MM.1S (cell line): ENCODE data around the gene DKKL1.

Experiments
- DNase-seq: peaks from one replicate; pipeline ENCODE4 v3.0.0-alpha.2; 2015
- H2AFZ ChIP-seq: fragments of 300-600 bp; sonication (generic); 2 replicates; pipeline ENCODE4 v1.6.0; 2016; ENCODE audit warnings: antibody characterized with exemption, low read length
- H3F3A ChIP-seq: fragments of 300-600 bp; sonication (generic); 2 replicates; pipeline ENCODE4 v1.6.1; 2016; ENCODE audit warnings: mild to moderate bottlenecking, antibody characterized with exemption, low read length, moderate library complexity, mixed read lengths; ENCODE audit not compliant: insufficient read depth
- H3K27ac ChIP-seq: fragments of 300-600 bp; sonication (generic); 2 replicates; pipeline ENCODE4 v1.5.1; 2016; ENCODE audit warnings: mild to moderate bottlenecking, low read length
- H3K27me3 ChIP-seq: fragments of 300-600 bp; sonication (generic); replicated peaks from 2 replicates; pipeline ENCODE4 v1.6.0; 2016; ENCODE audit warnings: low read length; ENCODE audit not compliant: insufficient read depth
- H3K36me3 ChIP-seq: fragments of 300-600 bp; sonication (generic); replicated peaks from 2 replicates; pipeline ENCODE4 v1.6.1; 2016; ENCODE audit warnings: mild to moderate bottlenecking, low read length, mixed read lengths; ENCODE audit not compliant: insufficient read depth
- H3K4me1 ChIP-seq: fragments of 300-600 bp; sonication (generic); 2 replicates; pipeline ENCODE4 v1.6.1; 2016; ENCODE audit warnings: low read length, mixed read lengths
- H3K4me2 ChIP-seq: fragments of 300-600 bp; sonication (generic); 2 replicates; pipeline ENCODE4 v1.6.0; 2016; ENCODE audit warnings: low read depth, low read length
- H3K4me3 ChIP-seq: fragments of 300-600 bp; sonication (generic); 2 replicates; pipeline ENCODE4 v1.5.1; 2016; ENCODE audit warnings: low read length, mixed read lengths
- H3K79me2 ChIP-seq: fragments of 300-600 bp; sonication (generic); 2 replicates; pipeline ENCODE4 v1.6.1; 2016; ENCODE audit warnings: mixed run types, low read length, mixed read lengths
- H3K9ac ChIP-seq: fragments of 300-600 bp; sonication (generic); 2 replicates; pipeline ENCODE4 v1.6.1; 2016; ENCODE audit warnings: low read length, mixed read lengths
- H3K9me2 ChIP-seq: fragments of 300-600 bp; sonication (generic); replicated peaks from 2 replicates; pipeline ENCODE4 v1.6.1; 2016; ENCODE audit warnings: mild to moderate bottlenecking, low read length, mixed read lengths; ENCODE audit not compliant: insufficient read depth
- H3K9me3 ChIP-seq: fragments of 300-600 bp; sonication (generic); replicated peaks from 2 replicates; pipeline ENCODE4 v1.6.1; 2016; ENCODE audit warnings: mild to moderate bottlenecking, low read length, mixed read lengths; ENCODE audit not compliant: insufficient read depth
- H4K20me1 ChIP-seq: fragments of 300-600 bp; sonication (generic); 2 replicates; pipeline ENCODE4 v1.6.1; 2016; ENCODE audit warnings: mild to moderate bottlenecking, low read length, moderate library complexity, mixed read lengths; ENCODE audit not compliant: insufficient read depth
- CTCF ChIP-seq: fragments of 300-600 bp; sonication (generic); IDR thresholded peaks from 2 replicates; pipeline ENCODE4 v1.5.1; 2016; ENCODE audit warnings: antibody characterized with exemption, low read length, mixed read lengths
- EZH2 ChIP-seq: fragments of 300-600 bp; sonication (generic); optimal IDR thresholded peaks from 2 replicates; pipeline ENCODE3; 2017; ENCODE audit warnings: low read depth, mild to moderate bottlenecking, antibody characterized with exemption, low read length, mixed read lengths
- EZH2phosphoT487 ChIP-seq: fragments of 300-600 bp; sonication (generic); IDR thresholded peaks from 2 replicates; pipeline ENCODE4 v1.6.1; 2018; ENCODE audit warnings: antibody characterized with exemption, low read length

The DKKL1 gene

GRCh38 chr19:49355909-49356353 is 7.7 kb upstream of the DKKL1 start:
- Histone ChIP-seq H3K9ac (no peak overlapping the region), H4K20me1 (no peaks in the 10 kb centered on the region), H3K27me3 (peaks cover 97% of the 10 kb centered on the region), H3K79me2 (no peaks in the 10 kb centered on the region), H3K27ac (no peak overlapping the region), H2AFZ (no peak overlapping the region), H3K9me2 (no peaks in the 10 kb centered on the region), H3K9me3 (no peaks in the 10 kb centered on the region), H3K4me3 (no peak overlapping the region), H3K4me2 (no peak overlapping the region), H3K36me3 (no peaks in the 10 kb centered on the region), H3K4me1 (no peaks in the 10 kb centered on the region), H3F3A (no peaks in the 10 kb centered on the region)
- DNase-seq, result no peak
- TF ChIP-seq CTCF (no peak), EZH2phosphoT487 (no peak), EZH2 (no peak)

GRCh38 chr19:49356382-49356781 is 7.3 kb upstream of the DKKL1 start:
- H3K79me2 ChIP-seq, result no peaks in the 10 kb centered on the region
- H3K36me3 ChIP-seq, result no peaks in the 10 kb centered on the region
- no peaks in the 10 kb centered on the region for H3K4me1 ChIP-seq
- no peak overlapping the region for H3K9ac ChIP-seq
- TF ChIP-seq EZH2, result no peak
- no peak for TF ChIP-seq CTCF
- no peak for TF ChIP-seq EZH2phosphoT487
- no peaks in the 10 kb centered on the region for H4K20me1 ChIP-seq
- no peaks in the 10 kb centered on the region for H3K9me2 ChIP-seq
- no peaks in the 10 kb centered on the region for H3F3A ChIP-seq
- no peak for DNase-seq
- H3K4me3 ChIP-seq, result no peak overlapping the region
- H3K27me3 ChIP-seq, result peaks cover 97% of the 10 kb centered on the region
- H3K9me3 ChIP-seq, result no peaks in the 10 kb centered on the region
- no peak overlapping the region for H3K4me2 ChIP-seq
- H2AFZ ChIP-seq, result no peak overlapping the region
- no peak overlapping the region for H3K27ac ChIP-seq

- Histone ChIP-seq H3K9ac (no peak overlapping the region), H3K79me2 (no peaks in the 10 kb centered on the region), H3K27ac (no peak overlapping the region), H3K27me3 (peaks cover 97% of the 10 kb centered on the region), H4K20me1 (no peaks in the 10 kb centered on the region), H3K4me3 (no peak overlapping the region), H3F3A (no peaks in the 10 kb centered on the region), H3K4me1 (no peaks in the 10 kb centered on the region), H3K9me3 (no peaks in the 10 kb centered on the region), H3K4me2 (no peak overlapping the region), H2AFZ (no peak overlapping the region), H3K36me3 (no peaks in the 10 kb centered on the region), H3K9me2 (no peaks in the 10 kb centered on the region)
- TF ChIP-seq EZH2 (no peak), EZH2phosphoT487 (no peak), CTCF (no peak)
- no peak for DNase-seq
Observed at GRCh38 chr19:49357186-49357585, 6.5 kb upstream of the DKKL1 start.
